Measurements from ENCODE around the gene CYFIP2. TPM values are rescaled to one million over a fixed set of nuclear protein-coding genes. Genes with fewer than 3 reads are reported as not detected.

Gene CYFIP2
- total RNA-seq, 1 experiment from 2014 or later = 74.7 TPM

DNA sequence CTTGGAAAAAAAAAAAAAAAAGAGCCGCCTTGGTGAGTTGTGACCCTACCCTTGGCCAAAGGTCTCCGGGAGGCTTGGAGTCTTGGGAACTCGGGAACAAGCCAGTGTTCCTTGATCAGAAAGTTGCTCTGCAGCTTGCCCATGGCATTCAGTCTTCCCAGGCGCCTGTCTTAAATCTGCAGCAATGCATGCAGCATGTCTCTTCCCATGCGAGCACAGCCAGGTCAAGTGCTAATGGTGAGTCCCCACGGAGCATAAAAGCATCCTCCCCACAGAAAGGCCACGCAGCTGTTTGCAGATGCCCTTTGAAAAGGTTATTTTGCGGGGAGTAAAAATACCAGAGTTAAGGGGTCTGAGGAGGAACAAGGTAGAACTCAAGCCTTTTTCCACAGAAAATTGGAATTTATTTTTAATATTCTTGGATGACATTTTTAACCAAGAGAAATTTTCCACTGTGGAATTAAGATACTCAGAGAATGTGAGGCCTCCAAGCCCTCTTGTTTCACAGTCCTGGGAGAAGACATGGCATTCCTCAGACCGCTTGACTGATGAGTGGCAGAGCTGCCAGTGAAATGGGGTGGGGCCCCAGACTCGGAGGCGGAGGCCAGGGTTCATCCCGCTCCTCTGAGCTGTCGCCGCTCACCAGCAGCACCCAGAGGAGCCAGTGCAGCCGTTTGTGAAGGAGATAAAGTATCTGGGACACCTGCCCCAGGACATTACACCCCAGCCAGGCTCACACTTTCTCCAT is 81.6 kb downstream of the CYFIP2 start:
- Histone ChIP-seq H4K91ac (ENCODE audit: insufficient read length, low read depth, low read length) (no peak overlapping the region), H3K18ac (ENCODE audit: insufficient read length, low read depth, low read length) (no peak overlapping the region), H3K27ac (ENCODE audit: insufficient read length, low read depth, low read length) (no peak overlapping the region), H3K79me2 (ENCODE audit: insufficient read depth, low read length) (no peaks in the 10 kb centered on the region), H2BK5ac (ENCODE audit: insufficient read length, low read length) (no peak overlapping the region), H3K9ac (ENCODE audit: extremely low read depth, insufficient read length, low read length) (no peak overlapping the region), H3K9me3 (ENCODE audit: control insufficient read depth, low read depth, low read length) (no peaks in the 10 kb centered on the region), H3K23me2 (ENCODE audit: insufficient read length, low read depth, low read length, poor library complexity, severe bottlenecking) (no peaks in the 10 kb centered on the region), H3K27me3 (ENCODE audit: insufficient read depth, low read length) (no peaks in the 10 kb centered on the region), H2AK5ac (ENCODE audit: insufficient read length, low read length) (no peak overlapping the region), H4K20me1 (ENCODE audit: control insufficient read depth, insufficient read depth, insufficient read length) (no peaks in the 10 kb centered on the region), H3K4ac (ENCODE audit: low read depth, low read length) (no peak overlapping the region), H4K5ac (ENCODE audit: insufficient read length, low read depth, low read length) (no peak overlapping the region), H2BK15ac (ENCODE audit: low read depth, low read length) (no peak overlapping the region), H3T11ph (ENCODE audit: low read length) (no peak overlapping the region), H2AFZ (ENCODE audit: low read length) (no peak overlapping the region), H3K23ac (ENCODE audit: insufficient read length, low read depth, low read length) (no peak overlapping the region), H3K14ac (ENCODE audit: insufficient read depth, low read length) (no peak overlapping the region; the same call in 1 of the 2 replicates), H3K4me2 (ENCODE audit: insufficient read depth, insufficient read length, low read length) (no peak overlapping the region), H2BK20ac (ENCODE audit: low read depth, low read length, poor library complexity, severe bottlenecking) (no peak overlapping the region), H3K56ac (ENCODE audit: insufficient read length, low read depth, low read length) (no peak overlapping the region), H3K4me1 (ENCODE audit: insufficient read depth, low read length) (no peaks in the 10 kb centered on the region), H2BK120ac (ENCODE audit: low read depth, low read length, poor library complexity, severe bottlenecking) (no peak overlapping the region), H3K79me1 (ENCODE audit: insufficient read depth, low read depth, low read length, poor library complexity, severe bottlenecking) (no peaks in the 10 kb centered on the region), H4K8ac (replicated peaks; ENCODE audit: insufficient read length, low read depth, low read length) (no peak overlapping the region), H2BK12ac (ENCODE audit: insufficient read length, low read depth, low read length) (no peak overlapping the region)
- peaks cover 0 to 32% (median 13%) of the 10 kb centered on the region in 3 experiments; a peak in 5 of 7 replicates for H3K36me3 Mint-ChIP-seq (ENCODE audit: insufficient read depth in 1 of 3, low read depth in 3 of 3)
- TF ChIP-seq CTCF (conservative IDR thresholded peaks at IDR 0.05) = no peak
- no peak overlapping the region for H3K27ac Mint-ChIP-seq
- H3K9me3 Mint-ChIP-seq = no peaks in the 10 kb centered on the region; a peak in 1 of 5 replicates
- no peak for DNase-seq
- H3K27me3 Mint-ChIP-seq (ENCODE audit: low read depth) = no peaks in the 10 kb centered on the region
- WGBS (ENCODE audit: extremely low coverage, insufficient read length, low lambda C conversion rate) = no CpG with 5 or more reads among the region's 15 CpGs
- 0 out of 4 replicates have a peak, but pooled peaks cover 0 to 3% of the 10 kb centered on the region in 2 experiments for H3K4me1 Mint-ChIP-seq
- no peak overlapping the region for H3K4me3 Mint-ChIP-seq
